ENCODE measurements around the gene MYB. TPM values are rescaled to one million over a fixed set of nuclear protein-coding genes. Genes with fewer than 3 reads are reported as not detected.

The MYB gene
- total RNA-seq, 2 donors from 2014 or later, result 4.3 to 7.2 TPM

- 87% methylated on average over 12 of the region's 12 CpGs for WGBS
- no peak for DNase-seq (ENCODE audit: low spot score)
- H3K9me3 ChIP-seq, result no peaks in the 10 kb centered on the region
- no peaks in the 10 kb centered on the region for H3K36me3 ChIP-seq
- H3K27ac ChIP-seq, result no peak overlapping the region
- H3K27me3 ChIP-seq (replicated peaks; ENCODE audit: insufficient read depth), result no peaks in the 10 kb centered on the region
- H3K4me3 ChIP-seq, result no peak overlapping the region
- TF ChIP-seq POLR2A (IDR thresholded peaks at IDR 0.05), result no peak
- TF ChIP-seq CTCF (IDR thresholded peaks at IDR 0.05), result no peak
- TF ChIP-seq POLR2AphosphoS5 (IDR thresholded peaks at IDR 0.05), result no peak
- intact Hi-C loops (cut with DNase I), result no loop called here
- no peaks in the 10 kb centered on the region for H3K4me1 ChIP-seq (replicated peaks)
Observed at GRCh38 chr6:135210632-135211305, 29.7 kb downstream of the MYB start.

GRCh38 chr6:135211306-135211702, 30.2 kb downstream of the MYB start:
- intact Hi-C loops (cut with DNase I), result no loop called here
- Histone ChIP-seq H3K36me3 (no peaks in the 10 kb centered on the region), H3K27me3 (replicated peaks; ENCODE audit: insufficient read depth) (no peaks in the 10 kb centered on the region), H3K9me3 (no peaks in the 10 kb centered on the region), H3K4me3 (no peak overlapping the region), H3K27ac (no peak overlapping the region), H3K4me1 (replicated peaks) (no peaks in the 10 kb centered on the region)
- 79% methylated on average over 2 of the region's 2 CpGs for WGBS
- TF ChIP-seq POLR2AphosphoS5 (IDR thresholded peaks at IDR 0.05), result no peak
- TF ChIP-seq POLR2A (IDR thresholded peaks at IDR 0.05), result no peak
- no peak for TF ChIP-seq CTCF (IDR thresholded peaks at IDR 0.05)
- no peak for DNase-seq (ENCODE audit: low spot score)

- no peak overlapping the region for H3K27ac ChIP-seq
- no peak for DNase-seq (ENCODE audit: low spot score)
- intact Hi-C loops (cut with DNase I), result no loop called here
- no peaks in the 10 kb centered on the region for H3K4me1 ChIP-seq (replicated peaks)
- H3K27me3 ChIP-seq (replicated peaks; ENCODE audit: insufficient read depth), result no peaks in the 10 kb centered on the region
- H3K36me3 ChIP-seq, result no peaks in the 10 kb centered on the region
- no peak for TF ChIP-seq CTCF (IDR thresholded peaks at IDR 0.05)
- no peak for TF ChIP-seq POLR2AphosphoS5 (IDR thresholded peaks at IDR 0.05)
- no peak for TF ChIP-seq POLR2A (IDR thresholded peaks at IDR 0.05)
- WGBS, result 18% methylated on average over 3 of the region's 3 CpGs
- no peak overlapping the region for H3K4me3 ChIP-seq
- H3K9me3 ChIP-seq, result no peaks in the 10 kb centered on the region
Observed at GRCh38 chr6:135212020-135212806, 31.1 kb downstream of the MYB start.

GRCh38 chr6:135212935-135213334, 31.8 kb downstream of the MYB start:
- intact Hi-C loops (cut with DNase I), result no loop called here
- Histone ChIP-seq H3K27me3 (replicated peaks; ENCODE audit: insufficient read depth) (no peaks in the 10 kb centered on the region), H3K27ac (no peak overlapping the region), H3K4me3 (no peak overlapping the region), H3K9me3 (no peaks in the 10 kb centered on the region), H3K4me1 (replicated peaks) (no peaks in the 10 kb centered on the region), H3K36me3 (no peaks in the 10 kb centered on the region)
- no peak for DNase-seq (ENCODE audit: low spot score)
- WGBS, result 64% methylated on average over 5 of the region's 5 CpGs
- no peak for TF ChIP-seq CTCF (IDR thresholded peaks at IDR 0.05)
- TF ChIP-seq POLR2A (IDR thresholded peaks at IDR 0.05), result no peak
- no peak for TF ChIP-seq POLR2AphosphoS5 (IDR thresholded peaks at IDR 0.05)

All from prostate gland (tissue), 2 donors.